HG02763 (cell line): ENCODE results near the gene ZNF438.

Source experiments
- ATAC-seq: cut with Tn5 transposase; IDR thresholded peaks from one replicate; pipeline ENCODE4 v1.9.1; 2021; ENCODE audit warnings: mild to moderate bottlenecking, moderate library complexity; ENCODE audit not compliant: unreplicated experiment

ZNF438 gene

DNA sequence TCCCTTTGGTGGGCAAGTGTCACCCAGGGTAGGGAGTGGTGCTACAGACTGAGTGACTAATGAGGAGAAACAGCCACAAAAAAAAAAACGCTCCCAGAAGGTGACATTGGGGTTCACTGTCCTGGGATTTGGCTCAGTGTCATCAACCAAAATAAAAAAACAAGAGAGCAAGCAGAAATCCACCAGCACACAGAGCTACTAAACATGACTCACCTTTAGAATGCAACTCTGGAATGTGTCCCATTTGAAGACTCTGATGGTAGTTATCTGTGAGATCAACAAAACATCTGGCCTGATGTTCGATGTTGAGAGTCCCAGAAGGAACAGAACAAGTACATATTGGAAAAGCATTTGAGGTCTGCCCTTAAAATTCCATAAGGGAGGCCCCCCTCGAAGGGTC is 201.8 kb downstream of the ZNF438 start:
- ATAC-seq = no peak

DNA sequence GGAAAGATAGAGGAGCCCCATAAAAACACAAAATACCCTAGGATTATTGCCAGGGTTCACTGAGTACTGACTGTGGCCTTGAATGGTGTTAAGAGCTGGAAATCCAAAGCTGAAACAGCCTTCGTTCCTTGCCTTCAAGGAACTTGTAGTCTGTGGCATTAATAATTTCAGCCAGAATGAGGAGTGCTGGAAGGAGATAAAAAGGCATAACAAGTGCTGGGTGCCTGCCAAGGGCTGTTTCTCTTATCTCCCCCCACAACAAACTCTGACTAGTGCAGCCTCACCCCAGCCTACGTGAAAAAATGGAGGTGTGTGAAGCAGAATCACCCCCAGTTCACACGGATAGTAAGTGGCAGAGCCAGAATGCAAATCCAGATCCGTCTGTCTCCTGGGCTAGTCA is 203.0 kb downstream of the ZNF438 start:
- no peak for ATAC-seq

DNA sequence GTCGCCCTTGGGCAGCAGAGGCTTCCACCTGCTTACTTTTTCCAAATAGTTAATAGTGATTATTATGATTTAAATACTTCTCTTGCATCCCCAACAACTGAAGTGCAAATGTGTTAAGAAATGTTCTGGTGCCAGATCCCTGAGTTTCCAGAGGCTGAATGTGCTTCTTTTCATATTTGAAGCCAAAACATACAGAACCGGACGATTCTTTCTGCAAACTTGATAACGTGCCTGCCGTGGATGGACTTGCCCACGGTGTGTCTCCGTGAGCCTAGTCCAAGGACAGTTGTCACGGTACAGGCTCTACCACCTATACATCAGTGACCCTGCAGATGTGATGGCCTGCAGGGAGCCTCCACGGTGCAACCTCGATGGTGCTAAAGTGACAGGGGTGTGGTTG is 203.5 kb downstream of the ZNF438 start:
- no peak for ATAC-seq

DNA sequence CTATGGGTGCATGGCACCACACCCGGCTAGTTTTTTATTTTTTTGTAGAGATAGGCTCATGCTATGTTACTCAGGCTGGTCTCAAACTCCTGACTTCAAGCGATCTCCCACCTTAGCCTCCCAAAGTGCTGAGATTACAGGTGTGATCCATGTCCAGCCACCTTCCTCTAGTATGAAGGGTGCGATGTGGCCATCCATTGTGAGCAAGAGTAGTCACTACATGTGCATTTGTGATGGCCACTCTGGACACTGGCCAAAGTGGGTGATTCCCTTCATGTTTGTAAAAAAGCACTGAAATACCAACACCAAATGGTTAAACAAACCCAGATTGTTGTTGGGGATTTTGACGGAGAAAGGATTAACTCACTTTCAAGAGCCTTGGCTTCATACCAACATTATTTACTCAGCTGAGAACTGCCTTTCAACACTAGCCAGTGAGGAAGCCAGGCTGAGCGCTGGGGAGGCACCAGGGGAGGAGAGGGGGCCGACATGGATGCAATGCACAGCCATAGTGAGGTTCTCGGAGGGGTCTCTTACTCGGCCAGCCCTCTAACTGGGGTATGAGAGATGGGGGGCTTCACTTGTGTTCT is 204.0 kb downstream of the ZNF438 start:
- ATAC-seq = no peak

DNA sequence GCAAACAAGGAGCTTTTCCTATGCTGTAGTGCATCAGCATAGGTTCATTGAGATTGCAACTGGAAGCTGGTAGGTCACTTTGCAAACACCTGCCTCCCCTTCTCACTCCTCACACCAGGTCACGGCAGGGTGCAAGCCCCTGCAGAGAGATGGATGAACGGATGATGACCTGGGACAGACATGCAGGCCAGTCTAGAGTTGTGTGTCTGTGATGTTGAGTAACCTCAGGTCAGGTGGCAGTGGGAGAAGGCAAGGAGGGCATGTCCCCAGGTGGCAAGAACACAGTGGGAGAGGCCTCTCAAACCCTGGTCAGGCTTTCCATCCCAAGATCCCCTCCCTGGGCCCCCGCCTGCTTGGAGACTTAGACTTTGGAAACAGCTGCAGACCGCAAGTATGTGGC is 205.0 kb downstream of the ZNF438 start:
- ATAC-seq = no peak

DNA sequence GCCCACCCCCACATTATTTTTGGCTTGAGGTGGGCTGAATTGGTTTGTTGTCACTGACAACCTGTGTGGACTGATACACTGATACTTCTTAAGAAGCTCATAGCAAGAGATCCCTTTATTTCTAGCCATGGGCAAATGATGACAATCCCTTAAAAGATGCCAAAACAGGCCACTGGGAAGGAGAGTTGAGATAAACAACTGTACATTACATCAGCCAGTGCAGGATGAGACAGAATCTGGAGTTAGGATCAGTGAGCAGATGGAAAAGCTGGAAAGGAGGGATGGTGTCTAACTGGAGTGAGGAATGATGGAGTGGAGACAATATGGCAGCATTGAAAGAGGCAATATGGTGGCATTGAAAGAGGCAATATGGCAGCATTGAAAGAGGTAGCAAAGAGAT is 206.2 kb downstream of the ZNF438 start:
- ATAC-seq = no peak

DNA sequence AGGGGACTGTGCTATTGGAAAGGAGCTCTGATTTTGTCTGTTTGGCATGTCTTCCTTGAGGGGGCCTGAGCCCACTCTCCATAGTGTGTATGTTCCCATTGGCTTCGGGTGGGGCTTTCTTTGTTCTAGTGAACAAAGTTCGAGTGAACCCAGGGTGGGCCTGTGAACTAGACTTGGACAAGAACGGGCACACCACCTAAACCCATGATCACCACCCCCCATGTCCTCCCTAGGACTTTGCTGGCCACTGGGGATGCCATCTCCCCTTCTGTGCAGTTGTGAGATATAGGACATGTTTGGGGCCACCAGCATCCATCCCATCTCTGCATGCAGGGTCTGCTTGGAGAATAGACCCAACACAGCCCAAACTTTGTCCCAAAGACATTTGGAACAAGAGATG is 206.6 kb downstream of the ZNF438 start:
- no peak for ATAC-seq

DNA sequence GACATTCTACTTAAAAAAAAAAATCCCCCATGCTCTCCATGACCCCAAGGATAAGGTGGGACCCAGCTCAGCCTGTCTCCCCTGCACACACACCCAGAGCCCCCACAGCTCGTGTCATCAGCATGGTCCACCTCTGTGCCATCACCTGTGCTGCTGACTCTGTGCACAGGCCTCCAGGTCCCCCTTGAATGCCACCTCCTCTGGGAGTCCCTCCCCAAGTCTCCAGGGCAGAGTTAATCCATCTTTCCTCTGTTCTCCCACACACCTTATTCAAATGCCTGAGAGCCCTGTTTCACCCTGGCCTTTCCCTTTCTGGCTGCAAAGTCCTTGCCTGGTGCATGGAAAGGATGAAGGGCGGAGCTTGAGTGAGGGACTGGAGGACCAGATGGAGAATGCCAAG is 208.0 kb downstream of the ZNF438 start:
- no peak for ATAC-seq

DNA sequence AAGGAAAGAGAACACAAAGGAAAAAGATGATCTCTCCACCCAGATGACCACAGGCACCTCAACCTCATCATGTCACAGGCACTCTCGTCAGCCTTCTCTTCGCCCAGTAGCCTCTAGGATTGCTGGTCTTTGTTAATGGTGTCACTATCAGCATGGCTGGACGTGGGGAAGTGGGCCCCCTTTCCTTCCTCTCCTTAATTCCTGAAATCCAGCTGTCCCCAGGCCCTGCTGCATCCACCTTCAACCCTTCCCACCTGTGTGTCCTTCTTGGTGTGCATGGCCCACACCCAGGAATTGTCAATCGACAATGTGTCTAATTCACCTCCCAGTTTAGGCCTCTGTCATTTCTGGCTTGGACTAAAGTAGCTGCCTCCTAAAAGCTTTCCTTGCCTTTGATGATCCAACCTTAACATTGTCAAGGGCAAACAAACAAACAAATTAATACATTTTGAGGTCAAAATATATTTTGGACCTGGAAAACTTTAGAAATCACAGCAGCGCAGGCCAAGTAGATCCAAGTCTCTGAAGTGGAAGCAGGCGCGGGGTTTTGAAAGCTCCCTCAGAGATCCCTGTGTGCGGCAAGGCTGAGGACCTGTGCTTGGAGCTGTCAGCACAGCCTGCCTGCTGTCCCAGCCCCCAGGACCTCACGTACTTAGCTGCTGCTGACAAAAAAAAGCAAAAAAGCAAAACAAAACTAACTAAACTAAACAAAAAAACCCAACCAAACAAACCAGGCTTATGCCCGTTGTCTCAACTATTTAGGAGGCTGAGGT is 208.8 kb downstream of the ZNF438 start:
- no peak for ATAC-seq

DNA sequence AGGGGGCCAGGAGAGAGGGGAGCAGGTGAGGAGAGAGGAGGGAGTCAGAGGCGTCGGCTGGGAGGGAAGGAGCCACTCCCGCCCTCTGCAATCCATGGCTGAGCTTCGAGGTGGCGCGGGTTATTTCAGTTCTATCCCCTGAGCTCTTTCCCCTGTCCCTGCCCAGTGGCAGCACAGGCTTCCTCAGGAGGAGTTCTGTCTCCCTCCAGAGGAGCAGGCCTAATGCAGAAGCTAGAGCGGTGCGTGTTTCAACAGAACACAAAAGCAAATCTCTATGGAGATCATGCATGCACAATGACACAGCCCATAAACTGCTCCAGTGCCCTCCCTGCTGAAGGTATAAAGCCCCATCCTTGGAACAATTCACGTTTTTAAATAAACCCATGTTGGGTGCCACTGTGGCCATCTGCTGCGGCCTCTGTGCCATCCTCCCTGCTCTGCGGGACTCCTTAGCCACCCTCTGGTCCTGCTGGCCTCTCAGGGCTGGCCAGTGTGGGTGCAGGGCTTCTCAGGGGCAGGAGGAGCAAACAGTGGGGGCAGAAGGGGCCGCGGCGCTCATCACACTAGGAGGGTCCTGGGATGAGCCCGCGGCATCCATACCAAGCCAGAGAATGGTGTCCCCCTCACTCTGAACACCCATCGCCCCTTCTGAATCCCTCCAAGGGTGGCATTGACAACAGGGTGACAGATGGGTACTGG is 209.5 kb downstream of the ZNF438 start:
- ATAC-seq = no peak

DNA sequence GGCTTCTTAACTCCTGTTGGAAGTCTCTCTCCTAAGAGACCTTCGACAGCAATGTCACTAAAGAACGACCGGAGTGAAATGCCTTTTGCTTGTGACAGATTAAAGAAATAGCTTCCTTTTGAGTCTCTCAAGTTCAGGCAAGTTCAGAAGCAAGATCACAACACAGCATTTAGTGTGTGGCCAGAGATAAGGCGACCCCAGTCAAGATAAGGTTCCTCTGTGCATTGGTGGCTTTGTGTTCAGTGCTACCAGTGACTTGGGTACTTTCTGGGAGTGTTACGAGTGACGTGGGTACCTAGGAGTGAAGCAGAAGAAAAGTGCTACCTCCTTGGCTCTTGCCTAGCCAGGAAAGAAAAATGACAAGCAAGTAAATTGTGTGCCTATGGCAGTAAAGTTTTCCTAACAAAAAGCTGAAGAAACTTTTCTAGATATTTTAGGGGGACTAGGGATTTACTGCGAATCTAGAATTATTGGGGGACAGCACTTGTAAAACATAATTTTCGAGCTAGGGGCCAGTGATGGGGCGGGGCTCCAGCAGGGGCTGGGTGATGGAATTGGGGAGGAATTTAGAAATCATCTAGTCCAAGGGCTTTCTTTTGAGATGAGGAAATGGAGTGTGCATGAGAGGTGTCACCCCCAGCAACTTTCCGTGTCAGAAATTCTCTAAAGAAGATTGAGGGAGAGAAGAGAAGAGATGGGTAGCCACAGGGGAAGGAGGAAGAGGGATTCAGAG is 210.2 kb downstream of the ZNF438 start:
- no peak for ATAC-seq

DNA sequence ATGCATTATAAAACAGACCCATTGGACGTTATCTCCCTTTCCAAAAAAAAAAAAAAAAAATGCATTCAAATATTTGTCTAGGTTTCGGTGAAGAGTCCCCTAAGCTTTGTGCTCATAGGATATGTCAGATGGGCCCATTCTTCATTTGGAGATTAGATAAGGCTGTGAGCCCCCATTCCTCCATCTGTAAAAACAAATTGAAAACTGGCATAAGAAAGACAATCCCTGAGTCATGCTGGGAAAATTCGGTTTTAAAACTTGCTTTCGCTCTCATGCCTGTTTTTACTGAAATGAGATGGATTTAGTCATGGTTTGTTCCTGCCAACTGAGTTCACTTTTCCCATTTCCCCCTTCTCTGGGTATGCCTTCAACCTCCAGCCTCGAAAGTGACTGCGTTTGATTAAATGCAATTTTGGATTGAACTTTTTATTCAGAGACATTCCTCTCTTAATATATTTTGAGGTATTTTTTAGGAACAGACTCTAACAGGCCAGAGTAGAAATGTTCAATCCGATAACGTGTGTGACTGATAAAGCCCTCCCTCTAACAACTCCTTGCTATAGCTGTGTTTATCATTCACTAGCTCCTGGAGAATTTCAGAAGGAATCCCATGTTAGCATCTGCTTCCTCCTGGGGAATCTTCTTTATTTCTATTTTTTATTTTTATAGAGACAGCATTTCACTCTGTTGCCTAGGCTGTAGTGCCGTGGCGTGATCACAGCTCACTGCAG is 211.2 kb downstream of the ZNF438 start:
- ATAC-seq = no peak

DNA sequence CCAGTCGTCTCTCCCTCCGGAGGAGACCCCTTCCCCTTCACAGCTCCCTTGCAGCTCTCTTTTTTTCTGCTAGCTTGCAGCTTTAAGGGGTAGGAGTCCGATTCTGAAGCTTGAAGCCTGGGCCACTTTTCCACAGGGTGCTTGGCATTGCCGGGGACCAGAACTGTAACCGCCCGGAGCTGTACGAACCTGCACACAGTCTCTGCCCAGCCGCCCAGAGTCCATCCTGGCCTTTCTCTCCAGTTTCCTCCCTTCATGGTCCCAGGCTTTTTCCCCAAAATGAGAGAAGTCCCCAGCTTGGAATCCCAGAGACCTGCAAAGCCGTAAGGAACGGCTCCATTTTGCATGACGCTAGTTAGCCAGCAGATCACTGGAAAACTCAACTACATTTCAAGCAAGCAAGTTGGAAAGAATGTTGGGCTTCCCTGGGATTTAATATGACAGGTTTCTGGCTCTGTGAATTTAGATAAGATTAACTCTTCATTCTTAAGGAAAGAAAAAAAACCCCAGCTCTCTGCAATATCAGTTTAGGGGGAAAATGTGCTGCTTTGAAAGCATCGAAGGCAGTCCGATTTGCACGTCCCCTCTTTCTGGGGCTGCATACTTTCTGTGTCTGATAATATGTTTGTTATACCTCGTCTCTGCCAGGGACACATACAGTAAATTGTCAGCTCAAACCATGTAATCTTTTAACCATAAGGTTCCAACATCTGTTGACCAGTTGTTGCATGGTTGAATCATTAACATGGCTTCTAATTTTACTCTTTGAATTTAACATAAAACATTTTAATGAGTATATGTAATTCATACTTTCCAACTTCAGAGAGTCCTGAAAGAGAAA is 212.1 kb downstream of the ZNF438 start:
- ATAC-seq = no peak

DNA sequence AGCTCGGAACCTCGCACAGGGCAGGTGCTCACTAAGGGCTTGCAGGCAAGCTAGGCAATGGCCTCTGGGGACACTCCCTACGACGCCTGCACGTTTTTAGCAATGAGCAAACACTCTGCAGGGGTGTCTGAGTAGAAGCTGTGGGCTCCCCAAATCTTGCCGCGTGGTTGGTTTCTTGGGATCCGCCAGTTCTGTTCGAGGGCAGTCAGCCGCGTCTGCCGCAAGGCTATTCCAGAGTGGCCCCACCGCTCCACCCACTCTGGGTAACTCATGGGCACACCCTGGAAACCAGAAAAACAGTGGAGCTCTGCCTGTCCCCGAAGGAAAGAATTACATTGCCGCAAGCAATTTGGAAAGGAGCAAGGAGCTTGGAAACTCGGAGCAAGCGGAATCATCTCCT is 212.8 kb downstream of the ZNF438 start:
- ATAC-seq = no peak

DNA sequence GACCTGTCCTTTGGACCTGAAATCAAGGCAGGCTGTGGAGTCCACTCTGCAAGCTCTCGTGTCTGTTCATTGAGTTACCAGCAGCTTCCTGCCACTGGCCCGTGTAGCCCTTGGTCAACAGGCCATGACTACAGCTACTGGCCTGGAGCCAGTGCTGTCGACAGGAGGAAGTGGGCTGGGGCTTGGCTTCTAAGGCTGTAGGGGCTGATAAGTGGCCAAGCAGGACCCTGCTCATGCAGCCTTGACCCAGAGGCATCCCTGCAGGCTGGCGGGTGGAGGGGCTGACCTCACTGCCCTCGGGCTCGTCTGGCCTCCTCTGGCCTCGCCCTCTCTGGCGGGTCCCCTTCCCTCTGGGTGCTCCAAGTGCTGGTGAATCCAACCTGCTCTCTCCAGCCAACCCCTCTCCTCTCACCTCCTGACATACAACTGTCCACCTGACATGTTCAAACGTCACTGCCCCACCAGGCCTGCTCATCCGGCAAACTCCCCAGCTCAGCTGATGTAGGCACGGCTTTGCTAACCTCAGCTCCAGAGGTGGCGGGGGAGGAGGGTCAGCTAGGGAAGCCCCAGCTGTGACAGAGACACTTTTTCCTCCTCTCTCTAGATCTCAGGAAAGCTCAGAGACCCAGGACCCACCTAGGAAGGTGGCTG is 213.5 kb downstream of the ZNF438 start:
- peak; percentile 55 for ATAC-seq

DNA sequence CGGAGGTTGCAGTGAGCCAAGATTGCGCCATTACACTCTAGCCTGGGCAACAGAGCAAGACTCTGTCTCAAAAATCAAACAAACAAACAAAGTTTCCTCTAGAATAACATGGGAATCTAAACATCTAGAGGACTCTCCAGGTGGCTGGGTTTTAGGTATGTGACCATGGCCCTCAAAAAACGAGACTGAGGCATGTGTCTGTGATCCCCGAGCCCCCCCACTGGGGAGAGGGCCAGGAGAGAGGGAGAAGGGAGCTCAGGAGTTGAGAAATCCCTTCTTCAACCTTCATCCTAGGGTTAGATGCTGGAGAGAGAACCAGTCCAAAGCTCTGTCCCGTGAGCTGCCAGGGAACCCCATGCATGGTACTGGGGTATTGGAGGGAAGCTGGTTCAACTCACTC is 214.1 kb downstream of the ZNF438 start:
- no peak for ATAC-seq

DNA sequence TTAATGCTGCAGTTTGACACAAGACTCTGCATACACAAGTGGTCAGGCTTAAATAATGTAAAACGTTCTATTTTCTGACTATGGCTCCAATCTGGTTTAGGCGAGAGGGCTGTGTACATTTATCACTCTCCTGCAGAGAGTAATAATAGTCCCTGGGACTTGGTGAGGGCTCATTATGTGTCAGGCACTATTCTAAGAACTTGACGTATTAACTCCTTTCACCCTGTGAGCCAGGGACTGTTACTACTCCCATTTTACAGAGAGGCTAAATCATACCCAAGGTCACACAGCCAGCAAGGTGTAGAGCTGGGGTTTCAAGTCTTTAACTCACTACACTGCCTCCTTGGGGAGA is 214.9 kb downstream of the ZNF438 start:
- ATAC-seq = no peak

DNA sequence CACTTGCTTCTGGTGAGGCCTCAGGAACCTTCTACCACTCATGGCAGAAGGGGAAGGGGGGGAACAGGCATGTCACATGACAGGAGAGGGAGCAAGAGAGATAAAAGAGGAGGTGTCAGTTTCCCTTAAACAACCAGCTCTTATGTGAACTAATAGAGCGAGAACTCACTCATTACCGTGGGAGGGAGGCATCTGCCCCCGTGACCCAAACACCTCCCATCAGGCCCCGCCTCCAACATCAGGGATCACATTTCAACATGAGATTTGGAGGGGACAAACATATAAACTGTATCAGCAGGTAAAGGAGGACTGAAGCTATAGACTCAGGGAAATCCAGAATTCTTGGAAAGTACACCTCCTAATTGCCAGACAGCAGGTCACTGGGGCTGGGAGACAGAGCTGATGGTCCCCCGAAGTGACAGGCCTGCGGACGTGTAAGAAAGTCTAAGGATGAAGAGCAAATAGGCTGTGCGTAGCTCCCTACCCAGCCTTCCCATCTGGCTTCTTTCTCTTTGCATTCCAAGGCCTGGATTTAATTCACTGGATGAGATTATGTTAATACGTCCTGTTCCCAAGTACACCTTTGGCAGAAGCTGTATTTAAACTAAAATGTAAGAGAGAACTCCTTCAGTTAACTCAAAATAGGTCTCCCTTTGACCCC is 215.4 kb downstream of the ZNF438 start:
- no peak for ATAC-seq

DNA sequence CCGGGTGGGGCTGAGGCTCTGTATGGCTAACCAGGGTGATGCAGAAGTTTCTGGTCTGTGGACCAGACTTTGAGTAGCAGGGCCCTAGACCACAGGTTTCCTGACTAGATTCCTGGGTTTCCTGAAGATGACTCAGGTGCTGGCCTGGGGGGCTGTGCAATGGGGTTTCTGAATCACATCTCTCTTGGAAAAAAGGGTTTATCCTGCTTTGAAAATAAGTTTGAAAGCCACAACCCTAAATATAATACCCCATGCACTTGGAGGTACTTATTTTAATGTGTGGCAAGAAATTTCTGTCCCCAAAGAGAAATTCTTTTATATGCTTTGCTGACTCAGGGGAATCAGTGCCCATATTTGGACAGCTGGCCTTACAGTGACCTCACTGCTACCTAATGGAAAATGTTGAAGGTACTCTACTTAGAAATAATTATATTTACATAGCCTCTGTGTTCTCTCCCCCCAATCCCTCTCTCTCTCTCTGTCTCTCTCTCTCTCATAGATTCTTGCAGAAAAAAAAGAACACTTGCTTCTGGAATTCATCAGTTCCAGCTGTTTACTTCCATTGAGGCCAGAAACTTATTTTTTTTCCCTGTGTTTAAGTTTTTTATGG is 217.7 kb downstream of the ZNF438 start:
- ATAC-seq = no peak
